PC-3 (cell line): ENCODE results near the gene SLC37A4. TPM values are rescaled to one million over a fixed set of nuclear protein-coding genes. Genes with fewer than 3 reads are reported as not detected.

Source experiments
- ATAC-seq: fragments of 200-7000 bp; cut with Tn5 transposase; 2 replicates; pipeline ENCODE4 v1.9.1; 2020; ENCODE audit warnings: mild to moderate bottlenecking, moderate library complexity
- BruUV-seq: library from RNA; stranded (reverse); fragments of 400-500 nt; replicated peaks from 2 replicates; lab custom pipeline; 2021; lab: Mats Ljungman, UMichigan
- CTCF ChIA-PET: fragments of 300-600 bp; sonication (Branson Sonifier 250); formaldehyde crosslinking; loops from one replicate; lab custom pipeline; 2022; ENCODE audit warnings: antibody characterized with exemption; lab: Charles Lee
- POLR2A ChIA-PET: fragments of 300-600 bp; sonication (Branson Sonifier 250); formaldehyde crosslinking; loops from one replicate; lab custom pipeline; 2022; ENCODE audit warnings: antibody characterized with exemption; ENCODE audit not compliant: unreplicated experiment; lab: Charles Lee
- DNase-seq: peaks from one replicate; pipeline ENCODE4 v3.0.0-alpha.2; 2015
- H2AFZ ChIP-seq: fragments of 300-600 bp; sonication (generic); 2 replicates; pipeline ENCODE4 v1.6.0; 2016; ENCODE audit warnings: antibody characterized with exemption, low read length
- H3F3A ChIP-seq: fragments of 300-600 bp; sonication (generic); one replicate; pipeline ENCODE4 v1.6.0; 2017; ENCODE audit warnings: antibody characterized with exemption, low read length, control low read depth, mild to moderate bottlenecking; ENCODE audit not compliant: unreplicated experiment
- H3K27ac ChIP-seq: fragments of 300-600 bp; sonication (generic); 2 replicates; pipeline ENCODE4 v1.5.1; 2016; ENCODE audit warnings: mild to moderate bottlenecking, low read length
- H3K27me3 ChIP-seq: fragments of 300-600 bp; sonication (generic); 2 replicates; pipeline ENCODE4 v1.6.1; 2016; ENCODE audit warnings: low read length, mixed read lengths
- H3K36me3 ChIP-seq: fragments of 300-600 bp; sonication (generic); 2 replicates; pipeline ENCODE4 v1.6.1; 2016; ENCODE audit warnings: low read depth, mixed run types, low read length, mixed read lengths
- H3K4me1 ChIP-seq: fragments of 300-600 bp; sonication (generic); 2 replicates; pipeline ENCODE4 v1.5.1; 2016; ENCODE audit warnings: low read length; ENCODE audit not compliant: insufficient read depth
- H3K4me2 ChIP-seq: fragments of 300-600 bp; sonication (generic); 2 replicates; pipeline ENCODE4 v1.6.0; 2016; ENCODE audit warnings: low read length
- H3K4me3 ChIP-seq: fragments of 300-600 bp; sonication (generic); 2 replicates; pipeline ENCODE4 v1.5.1; 2016; ENCODE audit warnings: mild to moderate bottlenecking, low read length, mixed read lengths
- H3K79me2 ChIP-seq: fragments of 300-600 bp; sonication (generic); 2 replicates; pipeline ENCODE4 v1.6.1; 2017; ENCODE audit warnings: low read length, mixed read lengths
- H3K9ac ChIP-seq: fragments of 300-600 bp; sonication (generic); 2 replicates; pipeline ENCODE4 v1.6.0; 2016; ENCODE audit warnings: mild to moderate bottlenecking, low read length
- H3K9me2 ChIP-seq: fragments of 300-600 bp; sonication (generic); replicated peaks from 2 replicates; pipeline ENCODE4 v1.6.1; 2016; ENCODE audit warnings: mixed run types, low read length, mixed read lengths
- H3K9me3 ChIP-seq: fragments of 300-600 bp; sonication (generic); 2 replicates; pipeline ENCODE4 v1.6.1; 2016; ENCODE audit warnings: low read length, mixed read lengths
- H4K20me1 ChIP-seq: fragments of 300-600 bp; sonication (generic); 2 replicates; pipeline ENCODE4 v1.6.1; 2016; ENCODE audit warnings: low read length, mixed read lengths
- EZH2 ChIP-seq: fragments of 300-600 bp; sonication (generic); IDR thresholded peaks from one replicate; pipeline ENCODE4 v1.6.1; 2017; ENCODE audit warnings: antibody characterized with exemption, mild to moderate bottlenecking, low read length; ENCODE audit not compliant: unreplicated experiment
- EZH2phosphoT487 ChIP-seq: fragments of 300-600 bp; sonication (generic); IDR thresholded peaks from 2 replicates; pipeline ENCODE4 v1.6.1; 2018; ENCODE audit warnings: mild to moderate bottlenecking, antibody characterized with exemption, low read length, borderline replicate concordance
- intact Hi-C: fragments of 100-400 bp; cut with micrococcal nuclease; formaldehyde crosslinking; loops from 2 replicates; pipeline ENCODE4 v1.9.0; 2023
- total RNA-seq: library from RNA; depleted of rRNA; stranded (reverse); fragments of >200 nt; gene quantifications from 2 replicates; pipeline ENCODE4 v1.2.3, GENCODE V29; 2014
- TF ChIP-seq, protein P1 (sequence below): fragments of 300-600 bp; sonication (generic); conservative IDR thresholded peaks from 2 replicates; pipeline ENCODE4 v1.5.1; 2017; ENCODE audit warnings: antibody characterized with exemption, low read depth, mild to moderate bottlenecking, low read length

The SLC37A4 gene
- total RNA-seq, 1 experiment from 2014 or later = 31.4 TPM

DNA sequence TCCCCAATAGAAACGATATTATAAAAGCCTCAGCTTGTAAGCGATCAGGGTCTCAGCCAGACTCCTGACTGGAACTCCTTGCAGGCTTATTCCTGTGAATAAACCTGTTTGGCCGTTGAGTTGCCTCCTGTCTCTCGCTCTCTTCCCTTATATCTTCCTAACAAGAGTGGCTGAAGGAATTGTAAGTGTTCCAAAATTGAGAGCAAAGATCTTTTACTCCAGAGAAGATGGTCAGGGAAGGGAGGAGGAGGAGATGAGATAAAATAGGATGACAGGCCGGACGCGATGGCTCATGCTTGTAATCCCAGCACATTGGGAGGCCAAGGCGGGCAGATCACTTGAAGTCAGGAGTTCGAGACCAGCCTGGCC lies 1.2 kb upstream of the SLC37A4 start:
- DNase-seq (no peak), ATAC-seq (no peak)
- intact Hi-C loops = loop anchor here (2.0 kb wide), 1 partner anchor 71 kb away; no protein-coding TSS in a partner anchor
- Histone ChIP-seq H3K9ac (no peak overlapping the region), H3F3A (no peaks in the 10 kb centered on the region), H3K27me3 (no peaks in the 10 kb centered on the region), H4K20me1 (no peaks in the 10 kb centered on the region), H3K36me3 (peaks cover 5% of the 10 kb centered on the region; the same call in 1 of the 2 replicates), H3K79me2 (peaks cover 27% of the 10 kb centered on the region), H3K27ac (no peak overlapping the region), H3K9me2 (no peaks in the 10 kb centered on the region), H3K4me1 (peaks cover 16% of the 10 kb centered on the region), H3K4me3 (no peak overlapping the region), H3K4me2 (no peak overlapping the region), H2AFZ (no peak overlapping the region), H3K9me3 (no peaks in the 10 kb centered on the region)
- POLR2A ChIA-PET = no interaction called here
- TF ChIP-seq EZH2 (no peak), EZH2phosphoT487 (no peak)
- TF ChIP-seq, protein P1, sequence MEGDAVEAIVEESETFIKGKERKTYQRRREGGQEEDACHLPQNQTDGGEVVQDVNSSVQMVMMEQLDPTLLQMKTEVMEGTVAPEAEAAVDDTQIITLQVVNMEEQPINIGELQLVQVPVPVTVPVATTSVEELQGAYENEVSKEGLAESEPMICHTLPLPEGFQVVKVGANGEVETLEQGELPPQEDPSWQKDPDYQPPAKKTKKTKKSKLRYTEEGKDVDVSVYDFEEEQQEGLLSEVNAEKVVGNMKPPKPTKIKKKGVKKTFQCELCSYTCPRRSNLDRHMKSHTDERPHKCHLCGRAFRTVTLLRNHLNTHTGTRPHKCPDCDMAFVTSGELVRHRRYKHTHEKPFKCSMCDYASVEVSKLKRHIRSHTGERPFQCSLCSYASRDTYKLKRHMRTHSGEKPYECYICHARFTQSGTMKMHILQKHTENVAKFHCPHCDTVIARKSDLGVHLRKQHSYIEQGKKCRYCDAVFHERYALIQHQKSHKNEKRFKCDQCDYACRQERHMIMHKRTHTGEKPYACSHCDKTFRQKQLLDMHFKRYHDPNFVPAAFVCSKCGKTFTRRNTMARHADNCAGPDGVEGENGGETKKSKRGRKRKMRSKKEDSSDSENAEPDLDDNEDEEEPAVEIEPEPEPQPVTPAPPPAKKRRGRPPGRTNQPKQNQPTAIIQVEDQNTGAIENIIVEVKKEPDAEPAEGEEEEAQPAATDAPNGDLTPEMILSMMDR = no peak
- no TSS peak for BruUV-seq
- CTCF ChIA-PET = no interaction called here

DNA sequence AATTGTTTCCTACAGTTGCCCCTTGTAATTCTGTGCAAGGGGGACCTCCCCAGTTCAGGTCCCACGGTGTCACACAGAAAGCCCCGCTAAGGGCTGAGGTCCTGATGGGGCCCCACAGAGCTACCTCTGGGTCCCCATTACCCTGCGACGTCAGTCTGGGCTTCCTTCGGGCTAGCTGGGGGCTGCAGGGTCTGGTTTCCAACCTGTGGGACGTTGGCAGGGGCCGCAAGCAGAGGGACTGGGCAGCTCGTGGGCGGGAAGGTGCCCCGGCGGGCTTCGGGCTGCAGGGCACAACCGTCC lies 698 bp downstream of the SLC37A4 start:
- POLR2A ChIA-PET = no interaction called here

More for the DNA sequence above, 698 bp downstream of the SLC37A4 start:
- Histone ChIP-seq H3F3A (no peaks in the 10 kb centered on the region), H3K9me2 (no peaks in the 10 kb centered on the region), H3K79me2 (peaks cover 27% of the 10 kb centered on the region), H3K9me3 (no peaks in the 10 kb centered on the region), H3K36me3 (peaks cover 5% of the 10 kb centered on the region; the same call in 1 of the 2 replicates), H3K4me1 (peaks cover 16% of the 10 kb centered on the region), H3K4me3 (peak overlapping the region; percentile 96), H3K27ac (peak overlapping the region; percentile 15; the same call in 1 of the 2 replicates), H4K20me1 (no peaks in the 10 kb centered on the region), H3K9ac (peak overlapping the region; percentile 91), H2AFZ (peak overlapping the region; percentile 99), H3K4me2 (peak overlapping the region; percentile 99), H3K27me3 (no peaks in the 10 kb centered on the region)
- no TSS peak for BruUV-seq
- intact Hi-C loops = loop anchor here (2.0 kb wide), 1 partner anchor 73 kb away; no protein-coding TSS in a partner anchor
- TF ChIP-seq EZH2 (no peak), EZH2phosphoT487 (no peak)
- TF ChIP-seq, protein P1 = no peak
- no peak for ATAC-seq
- no peak for DNase-seq
- CTCF ChIA-PET = no interaction called here
